HEK293 (cell line): ENCODE data around the gene LRRC26.
A peak's percentile ranks its signal among the peaks of the same experiment; 100 is the strongest.

Experiments
- BCL11B ChIP-seq: fragments of 450-650 bp; formaldehyde crosslinking; IDR thresholded peaks from 2 replicates; pipeline ENCODE4 v1.5.1; 2016; ENCODE audit warnings: low read depth, missing biosample characterization, missing genetic modification characterization
- HOXA7 ChIP-seq: sonication (generic); formaldehyde crosslinking; IDR thresholded peaks from 2 replicates; pipeline ENCODE4 v1.8.1; 2022; ENCODE audit warnings: missing genetic modification reagents, borderline replicate concordance
- IKZF3 ChIP-seq: fragments of 450-650 bp; IDR thresholded peaks from 2 replicates; pipeline ENCODE4 v1.5.0; 2018; ENCODE audit warnings: missing biosample characterization, mild to moderate bottlenecking, missing genetic modification characterization, moderate library complexity
- INSM2 ChIP-seq: fragments of 450-650 bp; formaldehyde crosslinking; IDR thresholded peaks from 2 replicates; pipeline ENCODE4 v1.5.1; 2016; ENCODE audit warnings: missing biosample characterization, missing genetic modification characterization
- TCF7L2 ChIP-seq: IDR thresholded peaks from 2 replicates; pipeline ENCODE4 v1.6.1; 2011; ENCODE audit warnings: low read depth, mild to moderate bottlenecking, inconsistent platforms, low read length, moderate library complexity, borderline replicate concordance
- ZEB2 ChIP-seq: fragments of 450-650 bp; formaldehyde crosslinking; IDR thresholded peaks from 2 replicates; pipeline ENCODE4 v1.5.1; 2016; ENCODE audit warnings: missing biosample characterization, missing genetic modification characterization
- ZNF148 ChIP-seq: fragments of 450-650 bp; formaldehyde crosslinking; IDR thresholded peaks from 2 replicates; pipeline ENCODE4 v1.5.0; 2017; ENCODE audit warnings: missing biosample characterization, missing genetic modification characterization, borderline replicate concordance
- ZNF19 ChIP-seq: fragments of 450-650 bp; formaldehyde crosslinking; IDR thresholded peaks from 2 replicates; pipeline ENCODE4; 2016; ENCODE audit warnings: missing biosample characterization, missing genetic modification characterization, low read depth
- ZNF202 ChIP-seq: fragments of 450-650 bp; formaldehyde crosslinking; IDR thresholded peaks from 2 replicates; pipeline ENCODE4 v1.5.1; 2016; ENCODE audit warnings: missing biosample characterization, missing genetic modification characterization, borderline replicate concordance
- ZNF266 ChIP-seq: fragments of 450-650 bp; formaldehyde crosslinking; IDR thresholded peaks from 2 replicates; pipeline ENCODE4 v1.5.1; 2016; ENCODE audit warnings: missing biosample characterization, missing genetic modification characterization, low read depth
- ZNF280D ChIP-seq: fragments of 450-650 bp; formaldehyde crosslinking; IDR thresholded peaks from 2 replicates; pipeline ENCODE4 v1.5.1; 2016; ENCODE audit warnings: missing biosample characterization, missing genetic modification characterization
- ZNF398 ChIP-seq: fragments of 450-650 bp; formaldehyde crosslinking; IDR thresholded peaks from 2 replicates; pipeline ENCODE4 v1.5.1; 2017; ENCODE audit warnings: missing biosample characterization, missing genetic modification characterization
- ZNF423 ChIP-seq: fragments of 450-650 bp; formaldehyde crosslinking; IDR thresholded peaks from 2 replicates; pipeline ENCODE4 v1.5.1; 2016; ENCODE audit warnings: missing biosample characterization, missing genetic modification characterization
- ZNF513 ChIP-seq: fragments of 450-650 bp; IDR thresholded peaks from 2 replicates; pipeline ENCODE4 v1.5.1; 2018; ENCODE audit warnings: missing biosample characterization, missing genetic modification characterization
- ZNF571 ChIP-seq: fragments of 450-650 bp; formaldehyde crosslinking; IDR thresholded peaks from 2 replicates; pipeline ENCODE4 v1.5.0; 2017; ENCODE audit warnings: missing biosample characterization, missing genetic modification characterization
- ZNF654 ChIP-seq: fragments of 450-650 bp; formaldehyde crosslinking; IDR thresholded peaks from 2 replicates; pipeline ENCODE4 v1.5.1; 2016; ENCODE audit warnings: low read depth, missing biosample characterization, missing genetic modification characterization
- ZNF785 ChIP-seq: fragments of 450-650 bp; formaldehyde crosslinking; IDR thresholded peaks from 2 replicates; pipeline ENCODE4 v1.5.1; 2016; ENCODE audit warnings: missing biosample characterization, missing genetic modification characterization
- ZSCAN4 ChIP-seq: fragments of 450-650 bp; formaldehyde crosslinking; IDR thresholded peaks from 2 replicates; pipeline ENCODE4 v1.5.1; 2017; ENCODE audit warnings: missing biosample characterization, missing genetic modification characterization

LRRC26 gene

GRCh38 chr9:137200311-137201204 lies 30.7 kb upstream of the LRRC26 start, which contains the start of gene TPRN (continued):
- TF ChIP-seq ZNF280D (tag by site-specific recombination) = no peak
- TF ChIP-seq ZNF571 (tag by site-specific recombination) = no peak
- peak; percentile 91 for TF ChIP-seq BCL11B
- no peak for TF ChIP-seq ZNF654
- no peak for TF ChIP-seq HOXA7 (CRISPR knock-in tag)
- TF ChIP-seq ZNF398 (tag by site-specific recombination) = no peak
- TF ChIP-seq ZNF202 (tag by site-specific recombination) = no peak
- TF ChIP-seq TCF7L2 = no peak
- TF ChIP-seq ZNF266 (tag by site-specific recombination) = no peak
- peak; percentile 87 for TF ChIP-seq ZEB2 (tag by site-specific recombination)
- TF ChIP-seq IKZF3 (tag by site-specific recombination) = no peak
- TF ChIP-seq ZNF19 (tag by site-specific recombination) = no peak
- TF ChIP-seq ZSCAN4 (tag by site-specific recombination) = no peak
- TF ChIP-seq ZNF148 (tag by site-specific recombination) = no peak
- no peak for TF ChIP-seq INSM2
- peak; percentile 64; the same call in 1 of the 2 replicates for TF ChIP-seq ZNF423 (tag by site-specific recombination)
- peak; percentile 26; the same call in 1 of the 2 replicates for TF ChIP-seq ZNF513
- no peak for TF ChIP-seq ZNF785 (tag by site-specific recombination)
